GM18505 (cell line): Measurements from ENCODE around the gene AXDND1.
"Not testable (repeated sequence)": the region's sequence is repeated elsewhere in the genome, so short reads cannot be mapped to it uniquely, and the experiment has no call there.

Experiments
- ATAC-seq: cut with Tn5 transposase; IDR thresholded peaks from one replicate; pipeline ENCODE4 v1.9.1; 2021; ENCODE audit not compliant: unreplicated experiment
- POLR2A ChIP-seq: IDR thresholded peaks from 4 replicates; pipeline ENCODE4 v1.6.1; 2011; ENCODE audit warnings: borderline replicate concordance; ENCODE audit not compliant: insufficient read depth, insufficient read length; ENCODE audit errors: extremely low read depth

The AXDND1 gene

GRCh38 chr1:179341943-179342547 is 23.7 kb upstream of the AXDND1 start:
- ATAC-seq = no peak
- no peak for TF ChIP-seq POLR2A

DNA sequence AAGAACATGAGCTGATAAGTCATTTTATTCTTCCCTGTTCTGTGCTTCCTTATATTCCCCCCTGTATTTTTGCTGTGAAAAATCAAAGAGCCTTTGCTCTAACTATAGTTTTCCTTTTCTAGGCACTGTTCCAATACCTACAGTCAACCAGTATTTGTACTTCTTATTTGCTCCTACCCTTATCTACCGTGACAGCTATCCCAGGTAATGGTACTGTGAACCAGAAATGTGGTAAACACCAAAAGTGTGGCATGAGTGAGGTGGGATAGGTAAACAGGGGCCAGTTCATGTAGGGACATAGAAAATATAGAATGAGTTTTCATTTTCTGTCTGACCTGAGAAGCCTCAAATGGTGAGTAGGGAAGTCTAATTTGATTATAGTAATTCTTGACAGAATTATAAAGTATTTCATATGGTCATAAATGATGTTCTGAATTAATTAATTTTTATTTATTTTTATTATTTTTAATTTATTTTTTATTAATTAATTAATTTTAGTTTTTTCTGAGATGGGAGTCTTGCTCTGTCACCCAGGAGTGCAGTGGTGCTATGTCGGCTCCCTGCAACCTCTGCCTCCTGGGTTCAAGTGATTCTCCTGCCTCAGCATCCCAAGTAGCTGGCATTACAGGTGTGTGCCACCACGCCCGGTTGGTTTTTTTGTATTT is 22.9 kb upstream of the AXDND1 start:
- TF ChIP-seq POLR2A = no peak
- no peak for ATAC-seq

DNA sequence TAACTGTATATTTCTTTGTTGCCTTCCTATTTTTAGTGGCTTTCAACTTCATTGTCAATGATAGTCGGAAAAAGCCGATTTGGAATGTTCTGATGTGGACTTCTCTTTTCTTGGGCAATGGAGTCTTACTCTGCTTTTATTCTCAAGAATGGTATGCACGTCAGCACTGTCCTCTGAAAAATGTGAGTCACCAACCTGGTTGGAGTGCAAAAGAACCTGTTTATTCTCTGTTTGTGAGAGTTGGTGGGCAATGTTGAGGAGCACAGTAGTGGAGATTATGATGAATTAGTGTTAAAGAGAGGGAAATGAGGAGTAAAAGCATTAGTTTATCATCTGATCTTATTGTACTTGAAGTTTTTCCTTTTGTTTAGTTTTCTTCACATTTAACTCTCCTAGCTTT is 14.5 kb upstream of the AXDND1 start:
- TF ChIP-seq POLR2A = no peak
- ATAC-seq = no peak

DNA sequence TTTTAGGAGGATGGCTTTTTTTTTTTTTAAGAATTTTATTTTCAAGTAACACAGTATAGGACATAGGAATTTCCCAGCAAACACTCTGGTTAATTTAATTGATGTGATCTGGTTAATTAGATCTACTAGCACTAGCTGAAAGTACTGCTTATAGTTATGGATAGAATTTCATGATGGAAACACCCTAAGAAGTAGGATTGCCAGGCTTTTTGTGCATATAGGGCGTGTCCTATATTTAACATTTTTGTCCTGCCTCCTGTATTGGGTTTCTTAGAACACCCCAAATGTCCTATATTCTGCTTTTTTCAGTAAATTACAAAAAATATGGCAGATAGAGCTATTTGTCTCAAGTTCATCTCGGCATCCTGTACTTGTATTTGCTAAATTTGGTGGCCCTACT is 13.5 kb upstream of the AXDND1 start:
- no peak for ATAC-seq
- TF ChIP-seq POLR2A = no peak

GRCh38 chr1:179353546-179353945 is 12.2 kb upstream of the AXDND1 start:
- no peak for TF ChIP-seq POLR2A
- ATAC-seq = no peak

GRCh38 chr1:179361631-179362030 is 4.1 kb upstream of the AXDND1 start:
- ATAC-seq = not testable (repeated sequence)

DNA sequence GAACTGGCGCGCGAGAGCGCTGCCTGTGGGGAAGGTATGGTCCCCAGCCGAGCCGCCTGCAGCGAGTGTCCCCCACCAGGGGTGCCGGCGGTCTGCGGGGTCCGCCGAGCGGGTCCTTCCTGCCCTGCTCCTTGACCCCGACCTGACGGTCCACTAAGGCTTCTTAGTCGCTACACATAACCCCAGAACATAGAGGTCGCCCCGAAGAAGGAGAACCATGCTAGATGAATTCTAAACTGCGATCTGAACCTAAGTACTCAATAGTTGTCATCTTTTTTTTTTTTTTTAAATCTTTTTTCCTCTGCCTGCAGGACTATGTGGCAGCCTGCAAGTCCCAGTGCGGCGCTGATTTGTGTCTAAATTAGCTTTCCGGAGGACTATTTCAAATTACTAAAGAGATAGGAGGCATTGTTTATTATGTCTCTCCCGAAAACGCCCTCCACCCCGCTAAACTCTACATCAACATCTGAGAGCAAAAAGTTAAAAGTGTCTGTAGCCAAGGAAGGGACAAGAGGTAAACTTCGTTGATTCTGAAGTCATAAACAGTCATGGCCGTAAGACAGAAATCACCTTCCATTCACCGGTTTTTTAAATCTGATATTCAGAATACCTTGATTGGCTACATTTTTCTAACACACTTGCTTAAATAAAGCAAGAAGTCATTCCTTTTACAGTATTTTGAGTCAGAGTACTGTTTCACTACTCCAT is 476 bp downstream of the AXDND1 start:
- no peak for TF ChIP-seq POLR2A
- ATAC-seq = no peak

- no peak for ATAC-seq
- no peak for TF ChIP-seq POLR2A
Observed at GRCh38 chr1:179369751-179370341, 4.1 kb downstream of the AXDND1 start.

GRCh38 chr1:179372160-179372559 is 6.4 kb downstream of the AXDND1 start:
- ATAC-seq = no peak
- TF ChIP-seq POLR2A = no peak

GRCh38 chr1:179376223-179376622 is 10.5 kb downstream of the AXDND1 start:
- ATAC-seq = no peak
- no peak for TF ChIP-seq POLR2A

DNA sequence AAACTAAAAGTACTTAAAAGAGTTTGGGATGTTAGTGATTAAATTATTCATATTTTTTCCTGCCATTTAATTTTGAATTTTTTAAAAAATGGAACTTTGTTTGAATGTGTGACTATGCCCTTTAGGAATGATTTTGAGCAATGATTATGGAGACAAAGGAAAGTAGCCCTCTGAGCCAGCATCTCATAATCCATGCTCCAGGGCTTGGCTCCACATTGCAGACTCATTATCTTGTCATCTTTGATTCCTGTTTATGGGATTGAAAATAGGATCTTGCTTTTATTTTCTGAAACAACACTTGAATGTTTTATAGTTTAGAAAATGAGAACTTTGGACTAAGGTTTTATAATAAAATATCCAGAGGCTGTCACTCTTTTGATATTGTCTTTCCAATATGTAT is 14.5 kb downstream of the AXDND1 start:
- no peak for TF ChIP-seq POLR2A
- ATAC-seq = no peak

- no peak for ATAC-seq
- TF ChIP-seq POLR2A = no peak
Observed at GRCh38 chr1:179384027-179384426, 18.3 kb downstream of the AXDND1 start.

DNA sequence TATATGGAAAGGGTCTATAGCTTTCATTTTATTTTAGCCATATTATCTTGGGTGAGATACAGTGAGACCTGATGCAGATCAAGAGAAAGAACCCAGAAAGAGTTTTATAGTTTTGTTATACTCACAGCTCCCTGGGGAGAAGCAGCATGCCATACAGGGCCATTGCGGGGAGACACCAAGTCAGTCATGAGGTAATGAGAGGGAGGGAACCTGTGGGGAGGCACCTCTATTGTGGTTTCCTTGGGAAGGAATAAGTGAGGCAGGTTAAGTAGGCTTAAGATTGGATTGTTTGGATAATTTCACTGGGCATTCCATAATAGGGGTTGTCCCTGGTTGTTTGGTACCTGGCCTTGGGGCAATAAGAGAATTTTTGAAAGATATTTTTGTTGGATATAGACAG is 19.7 kb downstream of the AXDND1 start:
- TF ChIP-seq POLR2A = no peak
- no peak for ATAC-seq

DNA sequence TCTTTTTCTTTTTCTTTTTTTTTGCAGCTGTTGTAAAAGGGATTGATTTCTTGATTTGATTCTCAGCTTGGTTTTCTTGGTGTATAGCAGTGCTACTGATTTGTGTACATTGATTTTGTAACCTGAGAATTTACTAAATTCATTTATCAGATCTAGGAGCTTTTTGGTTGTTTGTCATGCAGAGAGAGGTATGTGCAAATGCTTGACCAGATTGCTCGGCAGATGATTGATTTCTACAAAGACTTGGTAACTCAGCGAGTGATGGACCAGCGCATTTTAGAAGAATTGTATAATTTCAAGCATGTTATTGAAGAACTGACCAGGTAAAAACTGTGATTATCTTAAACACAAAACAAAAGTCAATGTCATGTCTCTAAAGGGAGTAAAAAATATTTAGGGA is 27.9 kb downstream of the AXDND1 start:
- ATAC-seq = no peak
- TF ChIP-seq POLR2A = no peak

- ATAC-seq = not testable (repeated sequence)
Observed at GRCh38 chr1:179399399-179399798, 33.6 kb downstream of the AXDND1 start.

DNA sequence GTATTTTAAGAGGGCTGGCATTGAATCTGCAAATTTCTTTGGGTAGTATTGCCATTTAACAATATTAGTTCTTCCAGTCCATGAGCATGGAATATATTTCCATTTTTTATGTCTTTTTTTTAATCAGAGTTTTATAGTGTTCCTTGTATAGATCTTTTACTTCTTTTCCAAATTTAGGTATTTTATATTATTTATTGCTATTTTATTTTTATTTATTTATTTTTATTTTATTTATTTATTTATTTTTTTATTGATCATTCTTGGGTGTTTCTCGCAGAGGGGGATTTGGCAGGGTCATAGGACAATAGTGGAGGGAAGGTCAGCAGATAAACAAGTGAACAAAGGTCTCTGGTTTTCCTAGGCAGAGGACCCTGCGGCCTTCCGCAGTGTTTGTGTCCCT is 52.0 kb downstream of the AXDND1 start:
- ATAC-seq = not testable (repeated sequence)

DNA sequence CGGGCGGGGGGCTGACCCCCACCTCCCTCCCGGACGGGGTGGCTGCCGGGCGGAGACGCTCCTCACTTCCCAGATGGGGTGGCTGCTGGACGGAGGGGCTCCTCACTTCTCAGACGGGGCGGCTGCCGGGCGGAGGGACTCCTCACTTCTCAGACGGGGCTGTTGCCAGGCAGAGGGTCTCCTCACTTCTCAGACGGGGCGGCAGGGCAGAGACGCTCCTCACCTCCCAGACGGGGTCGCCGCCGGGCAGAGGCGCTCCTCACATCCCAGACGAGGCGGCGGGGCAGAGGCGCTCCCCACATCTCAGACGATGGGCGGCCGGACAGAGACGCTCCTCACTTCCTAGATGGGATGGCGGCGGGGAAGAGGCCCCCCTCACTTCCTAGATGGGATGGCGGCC is 52.9 kb downstream of the AXDND1 start:
- ATAC-seq = not testable (repeated sequence)
